IMR-90 (cell line): Measurements from ENCODE around the gene LBH. TPM values are rescaled to one million over a fixed set of nuclear protein-coding genes. Genes with fewer than 3 reads are reported as not detected.

Experiments
- ATAC-seq: fragments of 200-7000 bp; cut with Tn5 transposase; 2 replicates; pipeline ENCODE4 v1.9.1; 2020; ENCODE audit warnings: low read depth, mild to moderate bottlenecking, moderate library complexity
- BruUV-seq: library from RNA; stranded (reverse); fragments of 400-500 nt; replicated peaks from 2 replicates; lab custom pipeline; 2021; lab: Mats Ljungman, UMichigan
- CTCF ChIA-PET: fragments of 300-600 bp; formaldehyde crosslinking; extraction: SDS; loops from one replicate; lab custom pipeline; 2021; ENCODE audit warnings: antibody characterized with exemption; lab: Yijun Ruan, JAX
- POLR2A ChIA-PET: fragments of 300-600 bp; sonication (Branson Sonifier 250); formaldehyde crosslinking; loops from one replicate; lab custom pipeline; 2022; ENCODE audit warnings: antibody characterized with exemption; ENCODE audit not compliant: unreplicated experiment; lab: Charles Lee
- DNase-seq: peaks from one replicate; pipeline ENCODE4 v3.0.0; 2013
- H2AFZ ChIP-seq: replicated peaks from 2 replicates; pipeline ENCODE3; 2013; ENCODE audit warnings: low read length, mild to moderate bottlenecking; ENCODE audit not compliant: poor library complexity
- H2AK5ac ChIP-seq: 2 replicates; pipeline ENCODE4 v1.6.1; 2013; ENCODE audit warnings: low read depth, low read length, inconsistent platforms
- H2AK9ac ChIP-seq: replicated peaks from 2 replicates; pipeline ENCODE3; 2013; ENCODE audit warnings: mild to moderate bottlenecking, low read depth, low read length, moderate library complexity; ENCODE audit not compliant: poor library complexity
- H2BK120ac ChIP-seq: 2 replicates; pipeline ENCODE4 v1.6.1; 2013; ENCODE audit warnings: low read depth, low read length, inconsistent platforms
- H2BK15ac ChIP-seq: 3 replicates; pipeline ENCODE4 v1.6.1; 2013; ENCODE audit warnings: low read depth, low read length, inconsistent platforms
- H2BK20ac ChIP-seq: 2 replicates; pipeline ENCODE4 v1.6.1; 2013; ENCODE audit warnings: low read depth, mild to moderate bottlenecking, inconsistent platforms, low read length, moderate library complexity
- H2BK5ac ChIP-seq: 2 replicates; pipeline ENCODE4 v1.6.1; 2013; ENCODE audit warnings: mild to moderate bottlenecking, low read depth, low read length, inconsistent platforms; ENCODE audit not compliant: poor library complexity, severe bottlenecking
- H3K14ac ChIP-seq: replicated peaks from 2 replicates; pipeline ENCODE4 v1.6.1; 2013; ENCODE audit warnings: low read depth, low read length, inconsistent platforms
- H3K18ac ChIP-seq: 2 replicates; pipeline ENCODE4 v1.6.1; 2013; ENCODE audit warnings: low read depth, low read length, control low read depth
- H3K23ac ChIP-seq: 2 replicates; pipeline ENCODE4 v1.6.1; 2013; ENCODE audit warnings: low read depth, low read length, inconsistent platforms
- H3K27ac ChIP-seq: 2 replicates; pipeline ENCODE4 v1.5.1; 2013; ENCODE audit warnings: mild to moderate bottlenecking, control low read depth, low read length; ENCODE audit not compliant: insufficient read depth
- H3K27me3 ChIP-seq: 2 replicates; pipeline ENCODE4 v1.6.1; 2013; ENCODE audit warnings: low read length; ENCODE audit not compliant: control insufficient read depth, insufficient read depth
- H3K36me3 ChIP-seq: 2 replicates; pipeline ENCODE4 v1.6.1; 2013; ENCODE audit warnings: low read length, mixed read lengths; ENCODE audit not compliant: control insufficient read depth, insufficient read depth
- H3K4ac ChIP-seq: 2 replicates; pipeline ENCODE4 v1.6.1; 2013; ENCODE audit warnings: low read depth, low read length, inconsistent platforms
- H3K4me1 ChIP-seq: 2 replicates; pipeline ENCODE4 v1.6.1; 2013; ENCODE audit warnings: low read length, mixed read lengths; ENCODE audit not compliant: control insufficient read depth, insufficient read depth
- H3K4me2 ChIP-seq: 2 replicates; pipeline ENCODE4 v1.6.1; 2013; ENCODE audit warnings: low read depth, mild to moderate bottlenecking, control low read depth, low read length, moderate library complexity
- H3K4me3 ChIP-seq: 2 replicates; pipeline ENCODE4 v1.5.1; 2013; ENCODE audit warnings: low read depth, mild to moderate bottlenecking, control low read depth, low read length, moderate library complexity; ENCODE audit not compliant: insufficient read depth
- H3K56ac ChIP-seq: 2 replicates; pipeline ENCODE4 v1.6.1; 2013; ENCODE audit warnings: low read length, inconsistent platforms; ENCODE audit not compliant: insufficient read depth; ENCODE audit errors: extremely low read depth
- H3K79me1 ChIP-seq, 2 experiments: 2 replicates each; pipeline ENCODE4 v1.6.1; 2013; ENCODE audit warnings: low read length in 2 of 2, inconsistent platforms in 1 of 2, low read depth in 1 of 2
- H3K9ac ChIP-seq: 2 replicates; pipeline ENCODE4 v1.6.1; 2013; ENCODE audit warnings: low read depth, low read length, control low read depth
- H3K9me1 ChIP-seq: 2 replicates; pipeline ENCODE4 v1.6.1; 2013; ENCODE audit warnings: low read length, inconsistent platforms; ENCODE audit not compliant: insufficient read depth
- H3K9me3 ChIP-seq: 2 replicates; pipeline ENCODE4 v1.6.1; 2013; ENCODE audit warnings: low read length; ENCODE audit not compliant: control insufficient read depth, insufficient read depth
- H4K20me1 ChIP-seq: 2 replicates; pipeline ENCODE4 v1.6.1; 2013; ENCODE audit warnings: low read length, inconsistent platforms; ENCODE audit not compliant: insufficient read depth
- H4K5ac ChIP-seq: 2 replicates; pipeline ENCODE4 v1.6.1; 2013; ENCODE audit warnings: mild to moderate bottlenecking, low read depth, low read length, control low read depth
- H4K8ac ChIP-seq, 2 experiments: 2 replicates each; pipeline ENCODE4 v1.6.1; 2013; ENCODE audit warnings: low read depth in 2 of 2, low read length in 2 of 2, control low read depth in 1 of 2, inconsistent platforms in 1 of 2
- H4K91ac ChIP-seq: 2 replicates; pipeline ENCODE4 v1.6.1; 2013; ENCODE audit warnings: low read depth, low read length, inconsistent platforms; ENCODE audit not compliant: insufficient read depth
- BHLHE40 ChIP-seq: fragments of 150-350 bp; IDR thresholded peaks from 2 replicates; pipeline ENCODE4 v1.6.1; 2016; ENCODE audit warnings: mild to moderate bottlenecking, low read depth, low read length
- CEBPB ChIP-seq: IDR thresholded peaks from 2 replicates; pipeline ENCODE4 v1.6.1; 2012; ENCODE audit warnings: low read depth, low read length, improper control_type of control experiment
- CHD1 ChIP-seq: IDR thresholded peaks from 2 replicates; pipeline ENCODE4 v1.6.1; 2012; ENCODE audit warnings: low read depth, low read length, improper control_type of control experiment
- MAFK ChIP-seq: IDR thresholded peaks from 2 replicates; pipeline ENCODE4 v1.6.1; 2012; ENCODE audit warnings: low read depth, low read length, improper control_type of control experiment
- MXI1 ChIP-seq: IDR thresholded peaks from 2 replicates; pipeline ENCODE4 v1.6.1; 2012; ENCODE audit warnings: low read depth, mild to moderate bottlenecking, low read length, moderate library complexity, borderline replicate concordance
- NFE2L2 ChIP-seq: fragments of 150-350 bp; IDR thresholded peaks from 2 replicates; pipeline ENCODE4 v1.6.1; 2016; ENCODE audit warnings: low read depth, mild to moderate bottlenecking, low read length
- POLR2A ChIP-seq: IDR thresholded peaks from 2 replicates; pipeline ENCODE4 v1.6.1; 2012; ENCODE audit warnings: mild to moderate bottlenecking, low read depth, low read length
- RCOR1 ChIP-seq: IDR thresholded peaks from 2 replicates; pipeline ENCODE4 v1.6.1; 2012; ENCODE audit warnings: mild to moderate bottlenecking, low read length, improper control_type of control experiment; ENCODE audit not compliant: insufficient replicate concordance
- dilution Hi-C: fragments of 300-500 bp; cut with HindIII; formaldehyde crosslinking; loops from one replicate; pipeline ENCODE4 v1.14.3; 2018; ENCODE audit warnings: low sequenced_read_pairs; ENCODE audit not compliant: unreplicated experiment
- in situ Hi-C: fragments of 300-500 bp; cut with MboI; formaldehyde crosslinking; loops from 3 replicates; pipeline ENCODE4 v1.14.3; 2019; ENCODE audit warnings: low sequenced_read_pairs, inconsistent platforms, mixed read lengths
- intact Hi-C: fragments of 100-400 bp; cut with micrococcal nuclease; formaldehyde crosslinking; loops from 2 replicates; pipeline ENCODE4 v1.10.0; 2022
- polyA plus RNA-seq, 3 experiments: library from polyadenylated mRNA; depleted of rRNA; stranded (reverse); fragments of >200 nt; gene quantifications; 2 replicates each; pipeline ENCODE4 v1.2.3, GENCODE V29; 2012; ENCODE audit warnings: low replicate concordance in 1 of 3
- total RNA-seq: library from RNA; depleted of rRNA; stranded (reverse); fragments of >200 nt; gene quantifications from 2 replicates; pipeline ENCODE4 v1.2.3, GENCODE V29; 2012
- TF ChIP-seq, protein P1 (sequence below): fragments of 150-350 bp; IDR thresholded peaks from 2 replicates; pipeline ENCODE4 v1.6.1; 2016; ENCODE audit warnings: low read depth, mild to moderate bottlenecking, low read length, moderate library complexity, borderline replicate concordance

LBH gene
- total and polyA plus RNA-seq, 2 of the 4 experiments (the other 2 are of a cell fraction) = 158 to 202 TPM

DNA sequence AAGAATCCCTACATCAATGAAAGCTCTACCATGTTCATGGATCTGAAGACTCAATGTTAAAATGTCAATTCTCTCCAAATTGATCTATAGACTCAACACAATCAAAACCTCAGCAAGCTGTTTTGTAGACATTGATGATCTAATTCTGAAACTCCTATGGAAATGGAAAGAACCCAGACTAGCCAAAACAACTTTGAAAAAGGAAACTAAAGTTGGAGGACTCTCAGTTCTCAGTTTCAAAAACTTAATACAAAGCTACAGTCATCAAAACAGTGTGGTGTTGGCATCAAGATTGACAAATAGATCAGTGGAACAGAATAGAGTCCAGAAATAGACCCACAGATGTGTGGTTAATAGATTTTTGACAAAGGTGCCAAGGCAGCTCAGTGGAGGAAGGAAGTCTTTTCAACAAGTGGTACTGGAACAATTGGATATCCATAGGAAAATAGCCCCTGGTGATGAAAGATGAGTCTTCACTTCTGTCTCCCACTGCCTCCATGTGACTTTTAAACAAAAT lies 30.4 kb downstream of the LBH start:
- in situ Hi-C loops = no loop called here
- Histone ChIP-seq H4K5ac (peak overlapping the region; percentile 12; the same call in 1 of the 2 replicates), H4K91ac (no peak overlapping the region), H3K18ac (no peak overlapping the region), H3K79me1 (peaks cover 27 to 40% of the 10 kb centered on the region in 2 experiments), H3K4me2 (no peak overlapping the region), H4K20me1 (peaks cover 34% of the 10 kb centered on the region), H3K4ac (no peak overlapping the region), H4K8ac (no peak overlapping the region), H3K9ac (no peak overlapping the region), H3K27me3 (no peaks in the 10 kb centered on the region), H2AK5ac (no peak overlapping the region), H3K36me3 (peaks cover 39% of the 10 kb centered on the region), H3K56ac (no peak overlapping the region), H3K9me3 (peaks cover 9% of the 10 kb centered on the region), H2BK15ac (no peak overlapping the region), H2AFZ (no peak overlapping the region), H3K9me1 (peaks cover 19% of the 10 kb centered on the region; the same call in 1 of the 2 replicates), H2AK9ac (no peak overlapping the region), H3K14ac (no peak overlapping the region), H2BK20ac (no peak overlapping the region), H3K23ac (no peak overlapping the region), H3K4me3 (no peak overlapping the region), H2BK120ac (no peak overlapping the region), H3K27ac (no peak overlapping the region), H2BK5ac (peak overlapping the region; percentile 68), H3K4me1 (peaks cover 23% of the 10 kb centered on the region)
- BruUV-seq = no TSS peak
- dilution Hi-C loops = no loop called here
- POLR2A ChIA-PET = no interaction called here
- ATAC-seq (no peak; the same call in 1 of the 2 replicates), DNase-seq (no peak)
- TF ChIP-seq CHD1 (no peak), BHLHE40 (no peak), POLR2A (no peak; the same call in 1 of the 2 replicates), NFE2L2 (no peak), RCOR1 (no peak), MAFK (no peak), CEBPB (no peak), MXI1 (no peak)
- TF ChIP-seq, protein P1, sequence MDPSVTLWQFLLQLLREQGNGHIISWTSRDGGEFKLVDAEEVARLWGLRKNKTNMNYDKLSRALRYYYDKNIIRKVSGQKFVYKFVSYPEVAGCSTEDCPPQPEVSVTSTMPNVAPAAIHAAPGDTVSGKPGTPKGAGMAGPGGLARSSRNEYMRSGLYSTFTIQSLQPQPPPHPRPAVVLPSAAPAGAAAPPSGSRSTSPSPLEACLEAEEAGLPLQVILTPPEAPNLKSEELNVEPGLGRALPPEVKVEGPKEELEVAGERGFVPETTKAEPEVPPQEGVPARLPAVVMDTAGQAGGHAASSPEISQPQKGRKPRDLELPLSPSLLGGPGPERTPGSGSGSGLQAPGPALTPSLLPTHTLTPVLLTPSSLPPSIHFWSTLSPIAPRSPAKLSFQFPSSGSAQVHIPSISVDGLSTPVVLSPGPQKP = no peak
- CTCF ChIA-PET = interaction anchor here (0.6 to 0.8 kb wide), 2 partner anchors 20 to 466 kb away, joined by 3 to 6 read pairs; no protein-coding TSS in a partner anchor
- intact Hi-C loops = no loop called here
